Measurements from ENCODE around the gene TGM5.

The TGM5 gene

DNA sequence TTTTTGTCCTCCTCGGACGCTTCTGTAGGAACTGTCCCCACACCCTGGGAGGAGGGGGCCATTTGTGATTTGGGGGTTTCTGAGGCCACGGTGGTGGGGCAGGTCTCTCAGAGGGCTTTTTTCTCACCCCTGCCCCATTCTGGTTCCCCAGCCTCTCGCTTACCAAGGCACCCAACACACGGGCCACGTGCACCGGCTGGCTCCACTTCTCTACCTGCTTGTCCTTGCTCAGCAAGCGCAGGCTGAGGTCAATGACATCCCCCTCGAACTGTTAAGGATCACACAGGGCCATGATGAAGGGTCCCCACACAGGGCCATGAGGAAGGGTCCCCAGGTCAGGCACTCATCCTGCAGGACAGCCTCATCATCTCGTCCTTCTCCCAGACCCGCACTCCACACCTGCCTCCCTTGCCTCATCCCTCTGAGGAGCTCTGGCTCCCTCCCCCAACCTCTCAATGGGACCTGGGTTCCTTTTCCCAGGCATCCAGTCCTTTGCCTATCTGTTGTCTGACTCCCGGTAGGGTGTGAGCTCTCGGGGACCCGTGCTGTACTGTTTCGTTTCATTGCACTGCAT lies 56.5 kb downstream of the TGM5 start:
- Histone ChIP-seq H3K36me3 (ENCODE audit: control insufficient read depth, insufficient read depth, low read length) (no peaks in the 10 kb centered on the region), H3K4me3 (replicated peaks; ENCODE audit: low read depth, low read length) (no peak overlapping the region), H3K27me3 (replicated peaks; ENCODE audit: control insufficient read depth, insufficient read depth, low read length) (no peaks in the 10 kb centered on the region; the same call in 1 of the 2 replicates)
- no peak for DNase-seq (ENCODE audit: extremely low read depth, insufficient read length)
- no peak for TF ChIP-seq CTCF (IDR thresholded peaks at IDR 0.05; ENCODE audit: insufficient read depth, low read length, poor library complexity, severe bottlenecking)

DNA sequence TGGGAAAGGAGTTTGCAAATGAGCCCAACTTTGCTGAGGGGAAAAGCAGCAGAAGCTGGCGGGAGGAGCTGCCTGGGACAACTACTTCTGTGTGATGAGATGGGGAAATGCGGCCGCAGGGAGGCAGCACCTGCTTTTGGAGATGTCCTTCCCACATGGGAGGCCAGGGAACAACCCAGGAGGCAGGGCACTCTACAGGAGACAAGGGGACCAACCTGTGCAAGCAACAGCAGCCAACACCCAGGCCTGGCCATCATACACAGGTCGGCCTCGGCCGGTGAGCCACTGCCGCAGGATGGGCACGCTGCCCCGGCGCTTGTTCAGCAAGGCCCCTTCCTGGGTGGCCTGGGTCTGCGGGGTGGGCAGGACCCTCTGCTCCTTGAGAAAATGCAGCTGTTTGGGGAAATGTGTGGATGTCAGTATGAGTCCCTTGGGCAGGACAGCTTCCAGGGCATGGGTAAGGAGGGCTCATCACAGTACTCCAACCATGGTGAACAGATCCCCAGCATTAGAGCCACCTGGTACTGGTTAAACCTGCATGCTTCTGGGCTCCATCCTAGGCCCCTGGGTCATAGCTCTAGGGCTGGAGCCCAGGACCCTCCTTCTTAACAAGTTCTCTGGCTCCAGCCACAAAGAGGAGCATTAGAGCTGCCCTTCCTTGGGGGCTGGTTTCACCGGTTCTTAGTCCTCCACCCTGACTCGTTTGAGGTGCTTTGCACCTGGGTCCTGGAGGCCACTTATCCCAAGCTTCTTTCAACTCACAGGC lies 57.5 kb downstream of the TGM5 start:
- no peaks in the 10 kb centered on the region; the same call in 1 of the 2 replicates for H3K27me3 ChIP-seq (replicated peaks; ENCODE audit: control insufficient read depth, insufficient read depth, low read length)
- H3K36me3 ChIP-seq (ENCODE audit: control insufficient read depth, insufficient read depth, low read length) = no peaks in the 10 kb centered on the region
- TF ChIP-seq CTCF (IDR thresholded peaks at IDR 0.05; ENCODE audit: insufficient read depth, low read length, poor library complexity, severe bottlenecking) = peak; percentile 16
- DNase-seq (ENCODE audit: extremely low read depth, insufficient read length) = no peak
- H3K4me3 ChIP-seq (replicated peaks; ENCODE audit: low read depth, low read length) = no peak overlapping the region

GRCh38 chr15:43208052-43209002 lies 58.4 kb downstream of the TGM5 start:
- TF ChIP-seq CTCF (IDR thresholded peaks at IDR 0.05; ENCODE audit: insufficient read depth, low read length, poor library complexity, severe bottlenecking) = no peak
- Histone ChIP-seq H3K27me3 (replicated peaks; ENCODE audit: control insufficient read depth, insufficient read depth, low read length) (no peaks in the 10 kb centered on the region; the same call in 1 of the 2 replicates), H3K4me3 (replicated peaks; ENCODE audit: low read depth, low read length) (no peak overlapping the region), H3K36me3 (ENCODE audit: control insufficient read depth, insufficient read depth, low read length) (no peaks in the 10 kb centered on the region)
- DNase-seq (ENCODE audit: extremely low read depth, insufficient read length) = no peak

DNA sequence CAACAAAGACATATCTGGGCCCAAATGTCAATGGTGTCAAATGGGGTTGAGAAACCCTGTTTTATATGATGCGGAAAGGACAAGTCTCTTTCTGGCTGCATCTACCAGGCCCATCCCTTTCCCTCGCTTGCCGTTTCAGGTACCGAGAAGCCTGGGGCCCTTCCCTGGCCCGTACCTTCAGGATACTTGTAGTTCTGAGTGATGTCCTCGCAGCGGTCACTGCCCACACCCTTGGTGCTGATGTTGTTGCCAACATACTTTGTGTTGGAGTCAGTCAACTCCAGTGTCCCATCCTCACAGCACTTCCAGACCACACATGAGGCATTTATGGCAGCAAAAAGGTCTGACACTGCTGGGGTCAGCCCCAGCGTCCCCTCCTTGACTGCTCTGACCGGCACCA lies 59.7 kb downstream of the TGM5 start:
- DNase-seq (ENCODE audit: extremely low read depth, insufficient read length) = no peak
- Histone ChIP-seq H3K27me3 (replicated peaks; ENCODE audit: control insufficient read depth, insufficient read depth, low read length) (no peaks in the 10 kb centered on the region; the same call in 1 of the 2 replicates), H3K36me3 (ENCODE audit: control insufficient read depth, insufficient read depth, low read length) (no peaks in the 10 kb centered on the region), H3K4me3 (replicated peaks; ENCODE audit: low read depth, low read length) (no peak overlapping the region)
- no peak for TF ChIP-seq CTCF (IDR thresholded peaks at IDR 0.05; ENCODE audit: insufficient read depth, low read length, poor library complexity, severe bottlenecking)

DNA sequence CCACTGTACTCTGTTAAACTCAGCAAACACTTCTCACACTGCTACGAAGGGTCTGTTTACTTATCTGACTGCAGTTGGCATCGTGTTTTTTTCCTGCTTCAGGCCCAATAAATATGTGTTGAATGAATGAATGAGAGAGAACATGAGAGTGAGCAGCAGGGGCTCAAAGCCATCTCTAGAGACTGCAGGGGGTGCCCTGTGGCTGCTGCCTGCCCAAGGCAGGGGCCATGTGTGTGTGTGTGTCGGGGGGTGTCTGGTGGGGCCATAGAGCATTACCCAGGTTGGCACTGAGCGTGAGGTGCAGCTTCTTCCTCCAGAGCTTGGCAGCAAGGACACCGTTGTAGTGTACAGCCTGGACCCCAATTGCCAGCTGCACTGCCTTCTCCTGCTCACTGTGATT lies 60.7 kb downstream of the TGM5 start:
- TF ChIP-seq CTCF (IDR thresholded peaks at IDR 0.05; ENCODE audit: insufficient read depth, low read length, poor library complexity, severe bottlenecking) = no peak
- no peaks in the 10 kb centered on the region; the same call in 1 of the 2 replicates for H3K27me3 ChIP-seq (replicated peaks; ENCODE audit: control insufficient read depth, insufficient read depth, low read length)

More for the DNA sequence above, 60.7 kb downstream of the TGM5 start:
- no peaks in the 10 kb centered on the region for H3K36me3 ChIP-seq (ENCODE audit: control insufficient read depth, insufficient read depth, low read length)
- DNase-seq (ENCODE audit: extremely low read depth, insufficient read length) = no peak
- H3K4me3 ChIP-seq (replicated peaks; ENCODE audit: low read depth, low read length) = no peak overlapping the region
